Glutamatergic neuron (in vitro differentiated cells): ENCODE data around the gene CDADC1. TPM values are rescaled to one million over a fixed set of nuclear protein-coding genes. Genes with fewer than 3 reads are reported as not detected.
A peak's percentile ranks its signal among the peaks of the same experiment; 100 is the strongest.

Experiments
- DNase-seq: peaks from one replicate; pipeline ENCODE4 v3.0.0; 2022
- H3K27ac Mint-ChIP-seq: one replicate; pipeline ENCODE4 v1.8.0; 2020; ENCODE audit warnings: mild to moderate bottlenecking, mixed read lengths, inconsistent platforms; ENCODE audit not compliant: unreplicated experiment
- H3K27me3 Mint-ChIP-seq: one replicate; pipeline ENCODE4 v1.8.0; 2020; ENCODE audit warnings: mild to moderate bottlenecking, moderate library complexity, mixed read lengths, inconsistent platforms; ENCODE audit not compliant: unreplicated experiment
- H3K36me3 Mint-ChIP-seq: one replicate; pipeline ENCODE4 v1.8.0; 2020; ENCODE audit warnings: mild to moderate bottlenecking, mixed read lengths, inconsistent platforms; ENCODE audit not compliant: unreplicated experiment
- H3K4me1 Mint-ChIP-seq: one replicate; pipeline ENCODE4 v1.8.0; 2020; ENCODE audit warnings: mild to moderate bottlenecking, low read depth, mixed read lengths, inconsistent platforms; ENCODE audit not compliant: unreplicated experiment
- H3K4me3 Mint-ChIP-seq: one replicate; pipeline ENCODE4 v1.8.0; 2020; ENCODE audit warnings: mild to moderate bottlenecking, mixed read lengths, inconsistent platforms; ENCODE audit not compliant: unreplicated experiment
- H3K9me3 Mint-ChIP-seq: one replicate; pipeline ENCODE4 v1.8.0; 2020; ENCODE audit warnings: mild to moderate bottlenecking, moderate library complexity, mixed read lengths, inconsistent platforms; ENCODE audit not compliant: unreplicated experiment
- total RNA-seq: library from RNA; stranded (reverse); fragmentation: NEBNext Ultra II Directional; extraction: Animal tissue kit (Norgen Biotek cat#: 25700); gene quantifications from one replicate; pipeline ENCODE4 v1.2.1, GENCODE V29; 2021; ENCODE audit not compliant: unreplicated experiment
- TF ChIP-seq, protein P1 (sequence below): fragments of 200-600 bp; sonication (generic); IDR thresholded peaks from one replicate; pipeline ENCODE4 v1.5.0; 2021; ENCODE audit not compliant: partially characterized antibody, unreplicated experiment

The CDADC1 gene
- total RNA-seq, 1 donor from 2014 or later = 4.3 TPM

DNA sequence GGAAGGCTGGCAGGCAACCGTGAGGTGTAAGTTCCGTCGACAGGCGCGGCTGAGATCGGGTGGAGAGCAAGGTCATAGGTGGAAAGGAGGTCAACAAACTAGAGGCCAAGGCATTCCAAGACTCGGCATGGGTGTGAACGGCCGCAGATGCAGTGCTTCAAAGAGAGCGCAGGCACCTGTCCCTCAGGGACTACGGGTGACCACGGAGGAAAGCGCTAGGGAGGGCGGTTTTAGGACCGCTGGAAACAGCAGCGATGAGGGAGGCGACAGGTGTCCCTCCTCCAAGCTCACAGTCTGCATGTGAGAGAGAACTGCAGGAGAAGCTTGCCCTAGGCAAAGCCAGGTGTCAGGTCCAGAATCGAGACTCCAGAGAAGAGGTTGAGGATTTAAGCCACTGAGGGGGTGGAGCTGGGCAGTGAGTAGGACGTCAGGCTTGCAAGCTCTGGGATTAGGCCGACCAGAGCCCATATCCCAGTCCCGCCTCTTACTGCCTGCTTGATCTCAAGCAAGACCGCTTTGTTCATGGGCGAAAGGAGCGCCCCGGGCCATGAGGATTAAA, 29.2 kb upstream of the CDADC1 start:
- no peak overlapping the region for H3K27ac Mint-ChIP-seq
- TF ChIP-seq, protein P1, sequence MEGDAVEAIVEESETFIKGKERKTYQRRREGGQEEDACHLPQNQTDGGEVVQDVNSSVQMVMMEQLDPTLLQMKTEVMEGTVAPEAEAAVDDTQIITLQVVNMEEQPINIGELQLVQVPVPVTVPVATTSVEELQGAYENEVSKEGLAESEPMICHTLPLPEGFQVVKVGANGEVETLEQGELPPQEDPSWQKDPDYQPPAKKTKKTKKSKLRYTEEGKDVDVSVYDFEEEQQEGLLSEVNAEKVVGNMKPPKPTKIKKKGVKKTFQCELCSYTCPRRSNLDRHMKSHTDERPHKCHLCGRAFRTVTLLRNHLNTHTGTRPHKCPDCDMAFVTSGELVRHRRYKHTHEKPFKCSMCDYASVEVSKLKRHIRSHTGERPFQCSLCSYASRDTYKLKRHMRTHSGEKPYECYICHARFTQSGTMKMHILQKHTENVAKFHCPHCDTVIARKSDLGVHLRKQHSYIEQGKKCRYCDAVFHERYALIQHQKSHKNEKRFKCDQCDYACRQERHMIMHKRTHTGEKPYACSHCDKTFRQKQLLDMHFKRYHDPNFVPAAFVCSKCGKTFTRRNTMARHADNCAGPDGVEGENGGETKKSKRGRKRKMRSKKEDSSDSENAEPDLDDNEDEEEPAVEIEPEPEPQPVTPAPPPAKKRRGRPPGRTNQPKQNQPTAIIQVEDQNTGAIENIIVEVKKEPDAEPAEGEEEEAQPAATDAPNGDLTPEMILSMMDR = no peak
- DNase-seq = peak; percentile 26
- H3K27me3 Mint-ChIP-seq = peaks cover 36% of the 10 kb centered on the region
- peaks cover 3% of the 10 kb centered on the region for H3K4me1 Mint-ChIP-seq
- H3K4me3 Mint-ChIP-seq = peak overlapping the region; percentile 55
- H3K9me3 Mint-ChIP-seq = peaks cover 16% of the 10 kb centered on the region
- H3K36me3 Mint-ChIP-seq = peaks cover 24% of the 10 kb centered on the region

DNA sequence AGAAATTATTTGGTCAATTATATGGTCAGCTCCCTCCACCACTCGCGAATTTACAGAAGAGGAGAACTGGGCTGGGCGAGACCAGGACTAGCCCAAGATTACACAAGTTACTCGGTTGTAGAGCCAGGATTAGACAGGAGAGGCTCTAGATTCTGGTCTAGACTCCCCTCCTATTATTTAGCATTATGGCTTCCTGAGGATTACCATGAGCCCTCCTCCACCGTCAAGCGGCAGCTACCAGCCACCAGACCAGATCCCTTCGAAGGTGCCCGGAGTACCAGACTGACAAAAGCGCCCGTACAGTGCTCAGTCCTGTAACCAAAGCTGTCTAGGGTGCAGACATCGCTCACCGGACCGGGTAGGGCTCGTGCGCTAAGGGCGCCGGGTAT, 28.1 kb upstream of the CDADC1 start:
- peaks cover 24% of the 10 kb centered on the region for H3K36me3 Mint-ChIP-seq
- DNase-seq = no peak
- TF ChIP-seq, protein P1 = no peak
- H3K27ac Mint-ChIP-seq = no peak overlapping the region
- peaks cover 14% of the 10 kb centered on the region for H3K9me3 Mint-ChIP-seq
- H3K27me3 Mint-ChIP-seq = peaks cover 38% of the 10 kb centered on the region
- no peaks in the 10 kb centered on the region for H3K4me1 Mint-ChIP-seq
- peak overlapping the region; percentile 78 for H3K4me3 Mint-ChIP-seq

DNA sequence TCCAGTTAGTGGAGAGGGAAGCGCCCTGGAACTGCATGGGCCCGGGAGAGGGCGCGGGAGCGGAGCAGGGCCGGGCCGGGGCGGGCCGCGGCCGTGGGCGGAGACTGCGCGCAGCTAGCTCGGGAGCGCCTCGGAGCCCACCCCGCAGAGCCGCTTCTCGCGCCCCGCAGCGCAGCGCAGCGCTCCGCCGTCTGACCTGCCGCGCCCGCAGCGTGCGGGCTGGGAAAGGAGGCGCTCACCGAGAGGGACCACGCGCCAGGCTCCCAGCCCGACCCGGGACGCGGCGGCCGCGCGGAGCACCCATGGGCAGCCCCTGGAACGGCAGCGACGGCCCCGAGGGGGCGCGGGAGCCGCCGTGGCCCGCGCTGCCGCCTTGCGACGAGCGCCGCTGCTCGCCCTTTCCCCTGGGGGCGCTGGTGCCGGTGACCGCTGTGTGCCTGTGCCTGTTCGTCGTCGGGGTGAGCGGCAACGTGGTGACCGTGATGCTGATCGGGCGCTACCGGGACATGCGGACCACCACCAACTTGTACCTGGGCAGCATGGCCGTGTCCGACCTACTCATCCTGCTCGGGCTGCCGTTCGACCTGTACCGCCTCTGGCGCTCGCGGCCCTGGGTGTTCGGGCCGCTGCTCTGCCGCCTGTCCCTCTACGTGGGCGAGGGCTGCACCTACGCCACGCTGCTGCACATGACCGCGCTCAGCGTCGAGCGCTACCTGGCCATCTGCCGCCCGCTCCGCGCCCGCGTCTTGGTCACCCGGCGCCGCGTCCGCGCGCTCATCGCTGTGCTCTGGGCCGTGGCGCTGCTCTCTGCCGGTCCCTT, 27.5 kb upstream of the CDADC1 start, which contains the start of gene MLNR:
Gene MLNR (plus strand): TSS at position 303 of the 820 bp plus-strand sequence. CDS start 0 bp downstream, at position 303.
- Mint-ChIP-seq H3K36me3 (peaks cover 24% of the 10 kb centered on the region), H3K9me3 (peaks cover 16% of the 10 kb centered on the region), H3K27ac (no peak within 1 kb of the TSS), H3K27me3 (peaks cover 37% of the 10 kb centered on the region), H3K4me3 (peak within 1 kb of the TSS; percentile 78), H3K4me1 (no peaks in the 10 kb centered on the region)
- TF ChIP-seq, protein P1 = no peak
- DNase-seq = peak; percentile 44

DNA sequence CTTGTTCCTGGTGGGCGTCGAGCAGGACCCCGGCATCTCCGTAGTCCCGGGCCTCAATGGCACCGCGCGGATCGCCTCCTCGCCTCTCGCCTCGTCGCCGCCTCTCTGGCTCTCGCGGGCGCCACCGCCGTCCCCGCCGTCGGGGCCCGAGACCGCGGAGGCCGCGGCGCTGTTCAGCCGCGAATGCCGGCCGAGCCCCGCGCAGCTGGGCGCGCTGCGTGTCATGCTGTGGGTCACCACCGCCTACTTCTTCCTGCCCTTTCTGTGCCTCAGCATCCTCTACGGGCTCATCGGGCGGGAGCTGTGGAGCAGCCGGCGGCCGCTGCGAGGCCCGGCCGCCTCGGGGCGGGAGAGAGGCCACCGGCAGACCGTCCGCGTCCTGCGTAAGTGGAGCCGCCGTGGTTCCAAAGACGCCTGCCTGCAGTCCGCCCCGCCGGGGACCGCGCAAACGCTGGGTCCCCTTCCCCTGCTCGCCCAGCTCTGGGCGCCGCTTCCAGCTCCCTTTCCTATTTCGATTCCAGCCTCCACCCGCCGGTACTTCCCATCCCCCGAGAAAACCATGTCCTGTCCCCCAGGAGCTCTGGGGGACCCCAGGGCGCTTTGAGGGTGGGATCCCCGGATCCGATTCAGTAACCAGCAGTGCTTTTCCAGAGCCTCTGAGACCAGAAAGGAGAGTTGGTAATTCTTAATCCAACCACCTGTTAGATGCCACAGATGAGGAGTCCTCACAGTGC, 26.7 kb upstream of the CDADC1 start:
- H3K4me3 Mint-ChIP-seq = peak overlapping the region; percentile 45
- H3K9me3 Mint-ChIP-seq = peaks cover 16% of the 10 kb centered on the region
- H3K4me1 Mint-ChIP-seq = no peaks in the 10 kb centered on the region
- peaks cover 36% of the 10 kb centered on the region for H3K27me3 Mint-ChIP-seq
- TF ChIP-seq, protein P1 = no peak
- H3K27ac Mint-ChIP-seq = no peak overlapping the region
- peak; percentile 49 for DNase-seq
- peaks cover 24% of the 10 kb centered on the region for H3K36me3 Mint-ChIP-seq

DNA sequence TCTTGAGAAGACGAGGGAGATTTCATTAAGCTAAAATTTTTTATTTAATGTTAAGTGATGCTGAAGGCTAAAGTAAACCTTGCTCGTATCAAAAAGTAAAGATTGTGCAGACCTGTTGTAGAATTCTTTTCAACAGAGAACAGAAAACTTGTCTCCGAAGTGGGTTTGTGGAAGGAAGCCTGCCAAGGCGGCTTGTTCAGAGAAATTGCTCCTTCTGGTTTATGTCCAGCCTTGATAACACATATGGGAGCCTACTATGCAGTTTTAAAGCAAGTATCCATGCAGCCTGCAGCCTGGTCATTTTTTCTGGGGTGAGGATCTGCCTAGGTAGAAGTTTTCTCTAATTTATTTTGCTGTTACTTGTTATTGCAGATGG, 26.1 kb upstream of the CDADC1 start:
- no peaks in the 10 kb centered on the region for H3K4me1 Mint-ChIP-seq
- TF ChIP-seq, protein P1 = no peak
- H3K27me3 Mint-ChIP-seq = peaks cover 36% of the 10 kb centered on the region
- H3K4me3 Mint-ChIP-seq = no peak overlapping the region
- H3K9me3 Mint-ChIP-seq = peaks cover 16% of the 10 kb centered on the region
- H3K36me3 Mint-ChIP-seq = peaks cover 24% of the 10 kb centered on the region
- no peak overlapping the region for H3K27ac Mint-ChIP-seq
- DNase-seq = no peak
